ENCODE results near the gene ZSCAN21.

DNA sequence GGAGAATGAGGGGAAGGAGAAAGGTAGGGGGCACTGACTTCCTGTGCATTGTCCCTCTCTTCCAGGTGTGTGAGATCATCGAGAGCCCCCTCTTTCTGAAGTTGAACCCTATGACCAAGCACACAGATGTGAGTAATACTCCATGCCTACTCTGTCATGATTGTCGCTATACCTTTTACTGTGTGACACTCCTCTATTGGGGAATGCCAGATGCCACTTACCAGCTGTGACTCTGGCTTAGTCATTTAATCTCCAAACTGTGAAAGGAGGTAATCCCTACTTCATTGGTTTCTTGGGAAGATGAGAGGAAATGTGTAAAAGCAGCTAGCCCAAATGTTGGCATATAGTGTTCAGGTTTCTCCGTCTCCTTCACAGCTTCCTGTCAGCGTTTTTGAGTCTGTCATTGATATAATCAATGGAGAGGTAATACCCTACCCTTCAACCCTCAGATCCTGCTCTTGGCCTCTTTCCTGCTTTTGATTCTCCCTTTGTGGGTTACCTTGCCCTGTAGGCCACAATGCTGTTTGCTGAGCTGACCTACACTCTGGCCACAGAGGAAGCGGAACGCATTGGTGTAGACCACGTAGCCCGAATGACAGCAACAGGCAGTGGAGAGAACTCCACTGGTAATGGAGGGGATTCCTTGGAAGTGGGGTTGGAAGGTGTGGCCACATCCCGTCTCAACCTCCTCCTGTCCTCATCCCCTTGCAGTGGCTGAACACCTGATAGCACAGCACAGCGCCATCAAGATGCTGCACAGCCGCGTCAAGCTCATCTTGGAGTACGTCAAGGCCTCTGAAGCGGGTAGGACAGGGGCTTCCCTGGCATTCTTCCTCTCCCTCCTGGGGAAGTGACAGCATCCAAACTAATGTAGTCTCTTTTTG lies 41.2 kb downstream of the ZSCAN21 start:
- TF ChIP-seq CTCF (conservative IDR thresholded peaks at IDR 0.05) (no peak), ZFX (IDR thresholded peaks at IDR 0.05) (no peak)
